OCI-LY3 (cell line): ENCODE results near the gene NACAD.

Experiments
- EZH2phosphoT487 ChIP-seq: fragments of 200-600 bp; shearing (Covaris generic); IDR thresholded peaks from 2 replicates; pipeline ENCODE4 v1.6.1; 2018; ENCODE audit warnings: antibody characterized with exemption, mixed run types, low read depth
- TF ChIP-seq, protein P1 (sequence below): fragments of 200-600, 300-600 bp; sonication (generic); IDR thresholded peaks from 2 replicates; pipeline ENCODE4 v1.5.1; 2014; ENCODE audit warnings: antibody characterized with exemption, low read length, low read depth

DNA sequence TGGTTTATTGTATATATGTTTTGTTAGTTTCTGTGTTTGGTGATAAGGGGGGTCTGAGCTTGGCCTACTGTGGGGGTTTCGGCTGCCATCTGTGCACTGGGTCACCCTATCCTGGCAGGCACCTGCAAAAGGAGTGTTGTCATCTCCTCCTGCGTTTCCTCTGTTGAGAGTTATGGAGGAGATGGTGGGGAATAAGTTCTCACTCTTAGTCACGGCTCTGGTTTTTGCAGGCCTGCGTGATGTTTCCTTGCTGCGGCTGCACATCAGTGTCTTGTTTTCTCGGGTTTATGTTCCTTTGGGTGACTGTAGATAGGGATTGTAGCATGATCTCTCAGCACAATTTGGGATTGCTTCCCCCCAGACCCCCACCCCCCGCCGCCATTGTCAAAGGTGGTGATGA lies 52.0 kb downstream of the NACAD start:
- TF ChIP-seq, protein P1, sequence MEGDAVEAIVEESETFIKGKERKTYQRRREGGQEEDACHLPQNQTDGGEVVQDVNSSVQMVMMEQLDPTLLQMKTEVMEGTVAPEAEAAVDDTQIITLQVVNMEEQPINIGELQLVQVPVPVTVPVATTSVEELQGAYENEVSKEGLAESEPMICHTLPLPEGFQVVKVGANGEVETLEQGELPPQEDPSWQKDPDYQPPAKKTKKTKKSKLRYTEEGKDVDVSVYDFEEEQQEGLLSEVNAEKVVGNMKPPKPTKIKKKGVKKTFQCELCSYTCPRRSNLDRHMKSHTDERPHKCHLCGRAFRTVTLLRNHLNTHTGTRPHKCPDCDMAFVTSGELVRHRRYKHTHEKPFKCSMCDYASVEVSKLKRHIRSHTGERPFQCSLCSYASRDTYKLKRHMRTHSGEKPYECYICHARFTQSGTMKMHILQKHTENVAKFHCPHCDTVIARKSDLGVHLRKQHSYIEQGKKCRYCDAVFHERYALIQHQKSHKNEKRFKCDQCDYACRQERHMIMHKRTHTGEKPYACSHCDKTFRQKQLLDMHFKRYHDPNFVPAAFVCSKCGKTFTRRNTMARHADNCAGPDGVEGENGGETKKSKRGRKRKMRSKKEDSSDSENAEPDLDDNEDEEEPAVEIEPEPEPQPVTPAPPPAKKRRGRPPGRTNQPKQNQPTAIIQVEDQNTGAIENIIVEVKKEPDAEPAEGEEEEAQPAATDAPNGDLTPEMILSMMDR: no peak
- TF ChIP-seq EZH2phosphoT487: no peak
